Measurements from ENCODE around the gene CHRNG. TPM values are rescaled to one million over a fixed set of nuclear protein-coding genes. Genes with fewer than 3 reads are reported as not detected.

CHRNG gene
- total and polyA plus RNA-seq, 7 donors = not detected

DNA sequence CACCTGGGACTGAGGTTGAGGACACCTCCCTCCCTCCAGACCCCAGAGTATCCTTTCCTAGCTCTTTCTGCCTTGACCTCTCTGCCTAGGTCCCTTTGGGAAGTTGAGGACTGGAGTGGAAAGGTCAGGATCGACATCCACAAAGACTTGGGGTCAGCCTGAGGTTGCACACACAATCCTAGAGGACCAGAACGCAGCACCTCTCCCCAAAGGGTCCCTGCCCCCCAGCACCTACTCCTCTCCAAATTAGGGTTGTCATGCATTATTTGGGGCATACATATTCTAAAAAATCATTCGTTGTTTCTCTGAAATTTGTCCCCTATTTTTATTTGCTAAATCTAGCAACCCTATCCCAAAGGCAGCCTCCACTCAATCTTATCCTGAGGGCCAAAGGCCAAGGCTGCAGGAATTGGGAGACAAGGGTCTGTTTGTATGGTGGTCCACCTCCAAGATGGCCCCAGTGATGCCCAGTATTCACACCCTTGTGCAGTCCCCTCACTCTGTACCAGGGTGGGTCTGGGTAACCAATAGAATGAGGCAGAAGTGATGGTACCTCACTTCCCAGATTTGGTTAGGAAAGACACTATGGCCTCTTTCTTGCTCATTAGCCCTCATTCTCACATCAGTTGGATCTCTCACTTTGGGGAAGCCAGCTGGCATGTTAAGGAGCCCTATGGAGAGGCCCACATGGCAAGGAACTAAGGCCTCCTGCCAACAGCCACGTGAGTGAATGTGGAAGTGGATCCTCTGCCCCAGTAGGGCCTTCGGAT is 3.5 kb upstream of the CHRNG start:
- no peak overlapping the region for H3K27ac ChIP-seq
- no peak overlapping the region for H3K4me3 ChIP-seq
- peak; percentile 15 for DNase-seq
- no peaks in the 10 kb centered on the region for H3K4me1 ChIP-seq
- H3K9me3 ChIP-seq = peaks cover 0 to 7% (median 0%) of the 10 kb centered on the region in 4 donors
- peaks cover 3 to 53% (median 35%) of the 10 kb centered on the region in 3 donors for H3K27me3 ChIP-seq
- H3K36me3 ChIP-seq = no peaks in the 10 kb centered on the region
- intact Hi-C loops (cut with DNase I) = no loop called here
- 92 to 94% methylated on average over 5 of the region's 5 CpGs for WGBS, 2 donors
- TF ChIP-seq EP300 (IDR thresholded peaks at IDR 0.05) (no peak), POLR2A (IDR thresholded peaks at IDR 0.05) (no peak), POLR2AphosphoS5 (IDR thresholded peaks at IDR 0.05) (no peak), CTCF (IDR thresholded peaks at IDR 0.05) (no peak)

DNA sequence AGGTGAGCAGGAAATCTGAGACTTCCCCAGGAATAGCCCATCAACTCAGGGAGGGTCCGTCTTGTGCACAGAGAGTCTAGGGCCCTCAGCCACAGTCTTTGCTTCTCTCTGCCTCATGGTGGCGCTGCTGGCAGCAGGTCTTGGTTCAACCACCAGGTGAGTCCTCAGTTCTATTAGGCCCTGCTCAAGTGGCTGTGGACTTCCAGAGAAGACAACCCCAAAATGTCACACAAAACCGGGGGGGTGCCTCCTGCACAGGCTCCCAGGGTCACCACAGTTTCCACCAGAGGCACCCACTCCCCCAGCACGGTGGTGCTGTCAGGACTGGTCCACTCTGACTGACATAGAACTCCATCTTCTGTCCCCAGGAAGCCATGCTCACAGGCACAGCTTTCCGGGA is 2.4 kb upstream of the CHRNG start:
- peaks cover 3 to 53% (median 35%) of the 10 kb centered on the region in 3 donors for H3K27me3 ChIP-seq
- no peak overlapping the region for H3K4me3 ChIP-seq
- 66 to 69% methylated on average over 5 of the region's 5 CpGs for WGBS, 2 donors
- peaks cover 0 to 7% (median 0%) of the 10 kb centered on the region in 4 donors for H3K9me3 ChIP-seq
- intact Hi-C loops (cut with DNase I) = no loop called here
- no peaks in the 10 kb centered on the region for H3K36me3 ChIP-seq
- no peak overlapping the region for H3K27ac ChIP-seq
- peak; percentile 52 for DNase-seq
- TF ChIP-seq CTCF (IDR thresholded peaks at IDR 0.05) (no peak), EP300 (IDR thresholded peaks at IDR 0.05) (no peak), POLR2A (IDR thresholded peaks at IDR 0.05) (no peak)
- H3K4me1 ChIP-seq = no peaks in the 10 kb centered on the region

DNA sequence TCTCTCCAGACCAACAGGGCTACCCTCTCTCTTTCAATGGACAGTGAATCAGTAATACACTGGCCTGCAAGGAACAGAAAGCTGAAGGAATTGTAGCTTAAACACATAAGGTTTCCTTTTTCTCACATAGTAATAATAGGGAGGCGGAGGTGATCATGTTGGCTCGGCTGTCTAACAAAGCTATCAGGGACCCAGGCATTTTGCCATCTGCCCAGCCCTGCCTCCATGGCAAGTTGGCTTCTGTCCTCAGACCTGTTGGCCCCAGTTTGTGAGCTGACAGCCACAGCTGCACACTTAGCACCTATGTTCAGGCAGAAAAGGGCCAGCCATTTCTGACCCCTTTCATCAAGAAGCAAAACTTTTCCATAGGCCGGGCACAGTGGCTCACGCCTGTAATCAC is 2.0 kb upstream of the CHRNG start:
- intact Hi-C loops (cut with DNase I) = no loop called here
- WGBS, 2 donors = 70 to 83% methylated on average over 4 of the region's 4 CpGs
- peak; percentile 44 for DNase-seq

DNA sequence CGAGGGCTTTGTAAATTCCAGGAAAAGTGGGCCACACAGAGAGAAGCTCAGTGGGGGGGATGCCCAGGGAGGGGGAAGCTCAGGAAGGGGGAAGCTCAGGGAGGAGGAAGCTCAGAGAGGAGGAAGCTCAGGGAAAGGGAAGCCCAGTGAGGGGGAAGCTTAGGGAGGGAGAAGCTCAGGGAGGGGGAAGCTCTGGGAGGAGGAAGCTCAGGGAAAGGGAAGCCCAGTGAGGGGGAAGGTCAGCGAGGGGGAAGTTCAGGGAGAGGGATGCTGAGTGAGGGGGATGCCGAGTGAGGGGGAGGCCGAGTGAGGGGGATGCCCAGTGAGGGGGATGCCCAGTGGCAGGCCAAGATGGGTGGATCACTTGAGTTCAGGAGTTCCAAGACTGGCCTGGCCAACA is 821 bp upstream of the CHRNG start:
- intact Hi-C loops (cut with DNase I) = no loop called here
- H3K36me3 ChIP-seq = no peaks in the 10 kb centered on the region
- peaks cover 3 to 53% (median 35%) of the 10 kb centered on the region in 3 donors for H3K27me3 ChIP-seq

More for the DNA sequence above, 2.0 kb upstream of the CHRNG start:
- Histone ChIP-seq H3K27ac (no peak overlapping the region), H3K4me1 (no peaks in the 10 kb centered on the region), H3K36me3 (no peaks in the 10 kb centered on the region), H3K27me3 (peaks cover 3 to 53% (median 35%) of the 10 kb centered on the region in 3 donors), H3K4me3 (no peak overlapping the region), H3K9me3 (peaks cover 0 to 7% (median 0%) of the 10 kb centered on the region in 4 donors)
- TF ChIP-seq CTCF (IDR thresholded peaks at IDR 0.05) (no peak), POLR2A (IDR thresholded peaks at IDR 0.05) (no peak), POLR2AphosphoS5 (IDR thresholded peaks at IDR 0.05) (no peak), EP300 (IDR thresholded peaks at IDR 0.05) (no peak)

More for the DNA sequence above, 821 bp upstream of the CHRNG start:
- WGBS, 2 donors = 24 to 59% methylated on average over 4 of the region's 4 CpGs
- TF ChIP-seq POLR2A (IDR thresholded peaks at IDR 0.05) (no peak), CTCF (IDR thresholded peaks at IDR 0.05) (no peak), POLR2AphosphoS5 (IDR thresholded peaks at IDR 0.05) (no peak), EP300 (IDR thresholded peaks at IDR 0.05) (no peak)
- Histone ChIP-seq H3K4me3 (no peak overlapping the region), H3K4me1 (no peaks in the 10 kb centered on the region), H3K9me3 (peaks cover 0 to 7% (median 0%) of the 10 kb centered on the region in 4 donors), H3K27ac (no peak overlapping the region)
- peak; percentile 50 for DNase-seq

All from sigmoid colon (tissue), 7 donors.